Mucosa of gallbladder (tissue), 1 donor: Measurements from ENCODE around the gene MYRIP. TPM values are rescaled to one million over a fixed set of nuclear protein-coding genes. Genes with fewer than 3 reads are reported as not detected.
A peak's percentile ranks its signal among the peaks of the same experiment; 100 is the strongest.
"Not testable (repeated sequence)": the region's sequence is repeated elsewhere in the genome, so short reads cannot be mapped to it uniquely, and the experiment has no call there.

Experiments used
- DNase-seq: peaks from one replicate; pipeline ENCODE4 v3.0.0-alpha.2; 2020; ENCODE audit warnings: low spot score
- total RNA-seq: library from RNA; stranded (reverse); gene quantifications from one replicate; pipeline ENCODE4 v1.2.1, GENCODE V29; 2021
- donor health status: DM: no; HTN: no; CAD: no.

The MYRIP gene
- total RNA-seq, 1 donor from 2014 or later = 6.2 TPM

- no peak for DNase-seq
These were observed 320.6 kb downstream of the MYRIP start for GRCh38 chr3:40129981-40130380.

- no peak for DNase-seq
These were observed 321.3 kb downstream of the MYRIP start for GRCh38 chr3:40130721-40131120.

- DNase-seq = not testable (repeated sequence)
These were observed 324.6 kb downstream of the MYRIP start for GRCh38 chr3:40133886-40134575.

DNA sequence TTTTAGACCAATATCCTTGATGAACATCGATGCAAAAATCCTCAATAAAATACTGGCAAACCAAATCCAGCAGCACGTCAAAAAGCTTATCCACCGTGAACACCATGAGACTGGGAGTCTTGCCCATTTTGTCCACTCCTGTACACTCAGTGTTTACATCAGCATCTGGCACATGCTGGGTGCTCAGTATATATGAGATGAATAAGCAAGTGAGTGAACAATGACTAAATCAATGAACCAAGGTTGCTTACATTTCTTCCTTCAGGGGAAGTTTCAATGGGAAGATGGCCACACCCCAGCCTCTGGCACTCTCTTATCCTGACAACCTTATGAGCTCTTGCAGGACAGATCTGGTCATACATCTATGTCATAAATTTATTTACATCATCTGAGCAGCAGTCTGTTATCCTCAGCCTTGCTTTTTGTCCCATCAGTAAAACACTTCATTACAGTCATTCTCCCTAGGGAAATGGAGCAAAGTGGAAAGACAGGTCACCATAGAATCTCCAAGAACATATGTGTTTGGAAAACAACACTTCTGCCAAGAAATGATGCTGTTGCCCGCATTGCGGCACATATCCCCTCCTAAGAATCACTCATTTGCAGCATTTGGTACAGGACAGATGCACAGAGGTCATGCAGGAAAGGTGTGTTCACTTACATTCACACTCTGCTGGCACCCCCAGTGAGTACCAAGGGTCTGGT, 328.3 kb downstream of the MYRIP start:
- DNase-seq = no peak

GRCh38 chr3:40143283-40144090, 334.1 kb downstream of the MYRIP start:
- no peak for DNase-seq

GRCh38 chr3:40148827-40149226, 339.4 kb downstream of the MYRIP start:
- no peak for DNase-seq

GRCh38 chr3:40152482-40153133, 343.2 kb downstream of the MYRIP start:
- DNase-seq = no peak

DNA sequence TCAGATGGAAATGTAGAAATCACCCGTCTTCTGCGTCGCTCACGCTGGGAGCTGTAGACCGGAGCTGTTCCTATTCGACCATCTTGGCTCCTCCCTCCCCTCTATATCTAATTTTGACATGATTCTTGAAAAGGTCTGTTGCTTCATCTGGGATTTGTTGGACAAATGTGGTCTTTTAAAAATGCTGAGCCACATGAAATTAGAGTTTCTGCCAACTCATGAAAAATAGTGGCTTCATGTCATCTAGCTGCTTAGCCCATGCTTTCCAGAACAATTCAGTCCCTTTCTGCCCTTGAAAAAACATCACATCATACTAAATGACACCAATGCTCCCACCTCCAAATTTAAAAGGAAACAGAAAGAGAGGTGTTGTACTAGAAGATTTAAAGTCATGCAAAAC, 351.5 kb downstream of the MYRIP start:
- no peak for DNase-seq

DNA sequence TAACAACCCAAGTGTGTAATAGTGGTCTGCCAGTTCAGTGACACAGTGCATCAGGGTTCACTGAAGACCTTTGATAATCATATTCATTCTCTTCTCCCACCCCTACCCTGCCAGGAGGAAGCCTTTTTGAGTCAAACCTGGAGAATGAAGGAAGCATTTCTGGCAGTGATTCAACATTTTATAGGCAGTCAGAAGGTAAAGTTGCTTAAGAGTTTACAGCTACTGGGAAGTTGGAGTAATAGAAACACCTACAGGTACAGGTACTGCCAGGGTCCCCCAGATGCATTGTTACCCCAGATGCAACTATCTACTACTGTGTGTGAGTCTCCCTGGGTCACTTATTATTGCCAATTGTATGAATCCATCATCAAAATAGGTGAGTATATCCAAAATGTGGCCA, 353.2 kb downstream of the MYRIP start:
- no peak for DNase-seq

GRCh38 chr3:40166997-40167396, 357.6 kb downstream of the MYRIP start:
- DNase-seq = no peak

GRCh38 chr3:40167958-40168357, 358.5 kb downstream of the MYRIP start:
- peak; percentile 21 for DNase-seq

DNA sequence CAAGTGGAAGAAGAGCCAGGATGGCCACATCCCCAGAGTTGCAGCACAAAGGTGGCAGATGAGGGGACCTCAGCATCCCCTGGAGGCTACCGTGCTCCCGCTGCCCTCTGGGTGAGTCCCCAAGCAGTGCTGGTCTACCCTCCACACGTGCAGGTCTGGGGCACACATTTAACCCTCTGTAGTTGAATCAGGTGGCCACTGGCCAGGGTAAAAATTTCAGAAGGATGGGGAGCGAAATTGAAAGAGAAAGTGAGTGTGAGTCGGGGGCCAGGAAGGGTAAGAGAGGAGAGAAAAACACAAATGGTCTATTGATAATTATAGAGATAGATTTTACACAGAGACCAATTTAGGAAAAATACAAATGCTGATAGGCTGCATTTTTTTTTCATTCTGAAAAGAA, 360.6 kb downstream of the MYRIP start:
- no peak for DNase-seq

GRCh38 chr3:40170395-40170794, 361.0 kb downstream of the MYRIP start:
- no peak for DNase-seq

DNA sequence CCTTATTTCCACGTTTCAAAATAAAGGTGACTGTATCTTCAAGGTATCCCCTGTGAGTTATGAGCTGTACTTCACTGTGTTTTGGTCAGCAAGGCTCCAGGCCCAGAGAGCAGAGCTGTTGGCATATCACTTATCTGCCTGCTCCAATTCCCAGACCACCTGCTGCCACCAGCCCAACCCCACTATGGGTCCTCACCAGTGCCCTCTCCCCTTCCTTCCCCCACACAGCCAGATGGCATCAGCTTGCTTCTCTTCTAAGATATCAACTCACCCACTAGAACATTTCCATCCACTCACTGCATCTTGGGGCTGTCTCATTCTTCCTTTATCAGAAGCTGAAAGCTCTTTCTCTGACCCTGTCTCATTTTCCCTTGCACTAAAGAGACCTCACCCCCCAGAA, 363.2 kb downstream of the MYRIP start:
- no peak for DNase-seq

GRCh38 chr3:40173227-40173721, 363.9 kb downstream of the MYRIP start:
- DNase-seq = no peak

- no peak for DNase-seq
These were observed 368.7 kb downstream of the MYRIP start for GRCh38 chr3:40178012-40178594.

DNA sequence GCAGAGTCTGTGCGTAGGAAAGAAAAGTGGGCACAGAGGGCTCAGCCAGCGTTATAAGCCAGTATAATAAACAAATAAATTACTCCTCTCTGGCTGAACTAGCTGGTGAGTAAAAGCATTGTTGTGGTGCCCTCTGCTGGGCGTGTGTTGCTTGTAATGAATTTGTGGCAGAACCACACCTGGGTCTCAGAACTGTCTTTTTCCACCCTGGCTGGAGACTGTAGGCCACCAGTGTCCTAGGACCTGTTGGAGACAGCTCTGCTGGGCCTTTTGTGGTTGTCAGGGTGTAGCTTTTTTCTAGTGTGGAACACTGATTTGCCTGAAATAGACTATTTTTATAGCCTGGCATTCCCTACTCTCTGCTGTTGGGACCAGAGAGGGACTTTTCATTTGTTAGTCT, 369.6 kb downstream of the MYRIP start:
- DNase-seq = peak; percentile 79

GRCh38 chr3:40181182-40181581, 371.8 kb downstream of the MYRIP start:
- DNase-seq = no peak

DNA sequence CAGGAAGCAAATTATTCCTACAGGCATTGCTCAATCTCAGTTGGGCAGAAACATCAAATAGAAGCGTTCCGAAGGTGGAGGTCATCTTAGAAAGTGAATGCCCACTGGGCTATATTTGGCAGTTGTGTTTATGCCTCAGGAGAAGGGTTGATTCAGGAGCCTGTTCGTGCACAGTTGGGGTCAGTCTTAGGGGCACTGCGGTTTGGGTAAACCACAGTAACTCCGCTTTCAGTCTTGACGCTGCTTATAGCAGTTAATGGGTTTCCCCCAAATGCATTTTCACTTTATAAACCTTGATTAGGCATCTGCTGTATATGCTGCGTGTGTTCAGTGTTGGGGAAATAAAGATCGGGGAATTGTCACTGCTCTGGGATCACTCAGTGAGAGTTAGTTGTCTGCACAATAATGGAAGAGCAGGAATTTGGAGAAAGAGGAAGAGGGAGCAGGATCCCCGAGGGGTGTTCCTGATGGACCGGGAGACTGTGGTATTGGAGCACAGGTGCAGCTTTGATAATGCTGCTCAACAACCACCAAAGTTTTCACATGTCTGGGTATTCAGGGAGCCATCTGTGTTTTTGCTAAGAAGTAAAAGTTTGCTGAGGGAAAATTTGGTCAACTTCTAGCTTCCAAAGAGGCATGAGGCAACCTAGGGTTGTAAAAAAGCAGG, 375.8 kb downstream of the MYRIP start:
- DNase-seq = no peak

- DNase-seq = peak; percentile 75
These were observed 377.1 kb downstream of the MYRIP start for GRCh38 chr3:40186508-40186907.

DNA sequence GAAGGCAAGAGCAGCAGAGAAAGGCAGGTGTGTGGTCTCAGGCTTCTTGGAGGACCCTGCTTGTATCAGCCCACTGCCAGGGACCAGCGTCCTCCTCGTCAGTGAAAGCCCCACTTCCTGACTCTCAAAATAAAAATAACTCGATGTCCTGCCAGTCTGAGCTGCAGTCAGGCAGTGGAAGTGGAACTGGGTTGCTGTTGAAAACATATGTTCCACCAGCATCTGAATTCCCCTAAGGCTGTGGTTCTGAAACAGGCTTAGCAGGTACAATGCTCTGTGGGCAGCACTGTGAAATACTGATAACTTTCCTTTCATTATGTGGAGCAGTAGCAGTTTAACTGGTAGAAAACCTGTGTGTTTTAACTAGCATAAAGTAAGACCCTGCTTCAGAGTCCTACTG, 378.5 kb downstream of the MYRIP start:
- no peak for DNase-seq
